ENCODE data around the gene PSORS1C1.

GRCh38 chr6:31096656-31097055 lies 17.9 kb upstream of the PSORS1C1 start:
- TF ChIP-seq CTCF (IDR thresholded peaks at IDR 0.05; ENCODE audit: low read depth, low read length) (no peak), EZH2phosphoT487 (IDR thresholded peaks at IDR 0.05; ENCODE audit: low read depth) (no peak)

Measured in OCI-LY3 (cell line).